ENCODE data around the gene NTF3.

The NTF3 gene

DNA sequence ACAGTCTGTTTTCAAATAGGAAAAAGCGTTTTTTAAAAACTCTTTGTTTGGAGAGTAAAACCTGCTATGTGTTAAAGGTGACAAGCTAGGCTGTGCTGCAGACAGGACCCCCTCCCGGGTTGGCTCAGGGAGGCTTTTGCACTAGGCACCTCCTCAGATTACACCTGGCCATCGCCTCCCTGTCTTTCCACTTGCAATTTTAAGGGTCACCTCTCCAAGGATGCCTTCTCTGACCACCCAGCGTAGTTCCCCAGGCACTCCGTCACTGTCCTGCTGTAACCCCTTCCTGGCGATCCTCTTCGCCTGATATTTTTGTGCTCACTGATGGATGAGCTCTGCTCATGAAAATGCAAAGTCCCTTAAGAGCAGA is 80.7 kb downstream of the NTF3 start:
- Histone ChIP-seq H3K4me1 (ENCODE audit: control insufficient read depth, insufficient read depth, low read length) (no peaks in the 10 kb centered on the region), H3K27ac (ENCODE audit: extremely low read depth, low read depth, low read length) (no peak overlapping the region), H3K4me3 (ENCODE audit: low read depth, low read length) (no peak overlapping the region), H3K36me3 (ENCODE audit: control insufficient read depth in 2 of 2, insufficient read depth in 1 of 2, low read length in 2 of 2) (no peaks in the 10 kb centered on the region), H3K9me3 (ENCODE audit: control insufficient read depth, insufficient read depth, low read depth, low read length) (no peaks in the 10 kb centered on the region)
- TF ChIP-seq, protein P1, sequence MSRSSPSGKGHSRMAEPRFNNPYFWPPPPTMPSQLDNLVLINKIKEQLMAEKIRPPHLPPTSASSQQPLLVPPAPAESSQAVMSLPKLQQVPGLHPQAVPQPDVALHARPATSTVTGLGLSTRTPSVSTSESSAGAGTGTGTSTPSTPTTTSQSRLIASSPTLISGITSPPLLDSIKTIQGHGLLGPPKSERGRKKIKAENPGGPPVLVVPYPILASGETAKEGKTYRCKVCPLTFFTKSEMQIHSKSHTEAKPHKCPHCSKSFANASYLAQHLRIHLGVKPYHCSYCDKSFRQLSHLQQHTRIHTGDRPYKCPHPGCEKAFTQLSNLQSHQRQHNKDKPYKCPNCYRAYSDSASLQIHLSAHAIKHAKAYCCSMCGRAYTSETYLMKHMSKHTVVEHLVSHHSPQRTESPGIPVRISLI (tag by site-specific recombination; IDR thresholded peaks at IDR 0.05) = no peak
- TF ChIP-seq ZNF174 (tag by site-specific recombination; IDR thresholded peaks at IDR 0.05) = no peak
- no peak for TF ChIP-seq SCRT2 (tag by site-specific recombination; IDR thresholded peaks at IDR 0.05)
- no peak for TF ChIP-seq ZNF221 (tag by site-specific recombination; IDR thresholded peaks at IDR 0.05; ENCODE audit: borderline replicate concordance)
- TF ChIP-seq, protein P2, sequence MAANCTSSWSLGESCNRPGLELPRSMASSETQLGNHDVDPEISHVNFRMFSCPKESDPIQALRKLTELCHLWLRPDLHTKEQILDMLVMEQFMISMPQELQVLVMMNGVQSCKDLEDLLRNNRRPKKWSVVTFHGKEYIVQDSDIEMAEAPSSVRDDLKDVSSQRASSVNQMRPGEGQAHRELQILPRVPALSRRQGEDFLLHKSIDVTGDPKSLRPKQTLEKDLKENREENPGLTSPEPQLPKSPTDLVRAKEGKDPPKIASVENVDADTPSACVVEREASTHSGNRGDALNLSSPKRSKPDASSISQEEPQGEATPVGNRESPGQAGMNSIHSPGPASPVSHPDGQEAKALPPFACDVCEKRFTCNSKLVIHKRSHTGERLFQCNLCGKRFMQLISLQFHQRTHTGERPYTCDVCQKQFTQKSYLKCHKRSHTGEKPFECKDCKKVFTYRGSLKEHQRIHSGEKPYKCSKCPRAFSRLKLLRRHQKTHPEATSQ (tag by site-specific recombination; IDR thresholded peaks at IDR 0.05) = no peak
- no peak for TF ChIP-seq ZNF777 (tag by site-specific recombination; IDR thresholded peaks at IDR 0.05; ENCODE audit: borderline replicate concordance)
- TF ChIP-seq, protein P3, sequence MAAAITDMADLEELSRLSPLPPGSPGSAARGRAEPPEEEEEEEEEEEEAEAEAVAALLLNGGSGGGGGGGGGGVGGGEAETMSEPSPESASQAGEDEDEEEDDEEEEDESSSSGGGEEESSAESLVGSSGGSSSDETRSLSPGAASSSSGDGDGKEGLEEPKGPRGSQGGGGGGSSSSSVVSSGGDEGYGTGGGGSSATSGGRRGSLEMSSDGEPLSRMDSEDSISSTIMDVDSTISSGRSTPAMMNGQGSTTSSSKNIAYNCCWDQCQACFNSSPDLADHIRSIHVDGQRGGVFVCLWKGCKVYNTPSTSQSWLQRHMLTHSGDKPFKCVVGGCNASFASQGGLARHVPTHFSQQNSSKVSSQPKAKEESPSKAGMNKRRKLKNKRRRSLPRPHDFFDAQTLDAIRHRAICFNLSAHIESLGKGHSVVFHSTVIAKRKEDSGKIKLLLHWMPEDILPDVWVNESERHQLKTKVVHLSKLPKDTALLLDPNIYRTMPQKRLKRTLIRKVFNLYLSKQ (tag by site-specific recombination; IDR thresholded peaks at IDR 0.05; ENCODE audit: borderline replicate concordance) = no peak
- no peak for TF ChIP-seq ZNF561 (tag by site-specific recombination; IDR thresholded peaks at IDR 0.05; ENCODE audit: borderline replicate concordance)
- TF ChIP-seq OVOL3 (tag by site-specific recombination; IDR thresholded peaks at IDR 0.05) = no peak
- TF ChIP-seq ZSCAN4 (tag by site-specific recombination; IDR thresholded peaks at IDR 0.05) = no peak
- TF ChIP-seq, protein P4, sequence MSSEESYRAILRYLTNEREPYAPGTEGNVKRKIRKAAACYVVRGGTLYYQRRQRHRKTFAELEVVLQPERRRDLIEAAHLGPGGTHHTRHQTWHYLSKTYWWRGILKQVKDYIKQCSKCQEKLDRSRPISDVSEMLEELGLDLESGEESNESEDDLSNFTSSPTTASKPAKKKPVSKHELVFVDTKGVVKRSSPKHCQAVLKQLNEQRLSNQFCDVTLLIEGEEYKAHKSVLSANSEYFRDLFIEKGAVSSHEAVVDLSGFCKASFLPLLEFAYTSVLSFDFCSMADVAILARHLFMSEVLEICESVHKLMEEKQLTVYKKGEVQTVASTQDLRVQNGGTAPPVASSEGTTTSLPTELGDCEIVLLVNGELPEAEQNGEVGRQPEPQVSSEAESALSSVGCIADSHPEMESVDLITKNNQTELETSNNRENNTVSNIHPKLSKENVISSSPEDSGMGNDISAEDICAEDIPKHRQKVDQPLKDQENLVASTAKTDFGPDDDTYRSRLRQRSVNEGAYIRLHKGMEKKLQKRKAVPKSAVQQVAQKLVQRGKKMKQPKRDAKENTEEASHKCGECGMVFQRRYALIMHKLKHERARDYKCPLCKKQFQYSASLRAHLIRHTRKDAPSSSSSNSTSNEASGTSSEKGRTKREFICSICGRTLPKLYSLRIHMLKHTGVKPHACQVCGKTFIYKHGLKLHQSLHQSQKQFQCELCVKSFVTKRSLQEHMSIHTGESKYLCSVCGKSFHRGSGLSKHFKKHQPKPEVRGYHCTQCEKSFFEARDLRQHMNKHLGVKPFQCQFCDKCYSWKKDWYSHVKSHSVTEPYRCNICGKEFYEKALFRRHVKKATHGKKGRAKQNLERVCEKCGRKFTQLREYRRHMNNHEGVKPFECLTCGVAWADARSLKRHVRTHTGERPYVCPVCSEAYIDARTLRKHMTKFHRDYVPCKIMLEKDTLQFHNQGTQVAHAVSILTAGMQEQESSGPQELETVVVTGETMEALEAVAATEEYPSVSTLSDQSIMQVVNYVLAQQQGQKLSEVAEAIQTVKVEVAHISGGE (tag by site-specific recombination; conservative IDR thresholded peaks at IDR 0.05; ENCODE audit: low read depth) = no peak
- TF ChIP-seq ZNF19 (tag by site-specific recombination; IDR thresholded peaks at IDR 0.05; ENCODE audit: low read depth) = no peak
- TF ChIP-seq INSM2 (tag by site-specific recombination; IDR thresholded peaks at IDR 0.05) = no peak
- no peak for TF ChIP-seq WT1 (tag by site-specific recombination; IDR thresholded peaks at IDR 0.05)
- TF ChIP-seq ZSCAN16 (tag by site-specific recombination; IDR thresholded peaks at IDR 0.05) = no peak
- TF ChIP-seq ZNF266 (tag by site-specific recombination; IDR thresholded peaks at IDR 0.05; ENCODE audit: low read depth) = no peak
- no peak for TF ChIP-seq ZNF398 (tag by site-specific recombination; IDR thresholded peaks at IDR 0.05)
- TF ChIP-seq, protein P5, sequence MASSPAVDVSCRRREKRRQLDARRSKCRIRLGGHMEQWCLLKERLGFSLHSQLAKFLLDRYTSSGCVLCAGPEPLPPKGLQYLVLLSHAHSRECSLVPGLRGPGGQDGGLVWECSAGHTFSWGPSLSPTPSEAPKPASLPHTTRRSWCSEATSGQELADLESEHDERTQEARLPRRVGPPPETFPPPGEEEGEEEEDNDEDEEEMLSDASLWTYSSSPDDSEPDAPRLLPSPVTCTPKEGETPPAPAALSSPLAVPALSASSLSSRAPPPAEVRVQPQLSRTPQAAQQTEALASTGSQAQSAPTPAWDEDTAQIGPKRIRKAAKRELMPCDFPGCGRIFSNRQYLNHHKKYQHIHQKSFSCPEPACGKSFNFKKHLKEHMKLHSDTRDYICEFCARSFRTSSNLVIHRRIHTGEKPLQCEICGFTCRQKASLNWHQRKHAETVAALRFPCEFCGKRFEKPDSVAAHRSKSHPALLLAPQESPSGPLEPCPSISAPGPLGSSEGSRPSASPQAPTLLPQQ (tag by site-specific recombination; IDR thresholded peaks at IDR 0.05) = no peak
- ChIA-PET CTCF (interaction anchor here (1.1 kb wide), 1 partner anchor 316 kb away, joined by 4 read pairs; no protein-coding TSS in a partner anchor), POLR2A (no interaction called here)
